ENCODE measurements around the gene BID. TPM values are rescaled to one million over a fixed set of nuclear protein-coding genes. Genes with fewer than 3 reads are reported as not detected.

The BID gene
- total and polyA plus RNA-seq, 2 of the 8 experiments (the other 6 are each of a cell fraction or from before 2014, with no cell fraction given), result 39.3 to 114 TPM

GRCh38 chr22:17698948-17699347, 75.3 kb downstream of the BID start:
- H4K5ac ChIP-seq (ENCODE audit: insufficient read length, low read depth, low read length), result no peak overlapping the region
- H3K56ac ChIP-seq (replicated peaks; ENCODE audit: insufficient read length, low read depth, low read length), result no peak overlapping the region
- H3K27ac ChIP-seq (ENCODE audit: low read depth, low read length), result no peak overlapping the region
- no peak overlapping the region for H2BK15ac ChIP-seq (ENCODE audit: low read length)
- H3K18ac ChIP-seq (ENCODE audit: extremely low read depth, low read length), result no peak overlapping the region
- H3K27me3 ChIP-seq (replicated peaks in 1 of 4; ENCODE audit: control insufficient read depth in 3 of 4, extremely low read depth in 1 of 4, insufficient read depth in 3 of 4, low read length in 3 of 4), result no peaks in the 10 kb centered on the region
- H2BK12ac ChIP-seq (ENCODE audit: low read depth, low read length), result no peak overlapping the region
- H3K23me2 ChIP-seq (ENCODE audit: low read depth, low read length), result no peaks in the 10 kb centered on the region
- peaks cover 0 to 4% (median 0%) of the 10 kb centered on the region in 4 experiments; a peak in 1 of 7 replicates for H3K4me1 ChIP-seq (replicated peaks in 1 of 4; ENCODE audit: control insufficient read depth in 3 of 4, insufficient read depth in 4 of 4, low read length in 3 of 4)
- no peak overlapping the region for H4K8ac ChIP-seq (ENCODE audit: extremely low read depth, insufficient read depth, low read length)
- peaks cover 0 to 2% (median 0%) of the 10 kb centered on the region in 4 experiments; a peak in 1 of 8 replicates for H3K36me3 ChIP-seq (ENCODE audit: control insufficient read depth in 2 of 4, insufficient read depth in 4 of 4, low read length in 3 of 4)
- H2BK120ac ChIP-seq (replicated peaks; ENCODE audit: low read depth, low read length), result no peak overlapping the region
- H4K91ac ChIP-seq (replicated peaks; ENCODE audit: insufficient read length, low read length), result no peak overlapping the region
- H4K20me1 ChIP-seq (replicated peaks in 1 of 2; ENCODE audit: control insufficient read depth in 1 of 2, insufficient read depth in 2 of 2, low read length in 2 of 2), result no peaks in the 10 kb centered on the region
- FAIRE-seq (no peak), DNase-seq (ENCODE audit: low read depth in 1 of 2, low spot score in 2 of 2) (no peak)
- H3K9ac ChIP-seq (replicated peaks in 1 of 4; ENCODE audit: extremely low read depth in 1 of 4, low read depth in 3 of 4, low read length in 3 of 4), result no peak overlapping the region
- H3K4me2 ChIP-seq (ENCODE audit: insufficient read depth in 1 of 2, low read depth in 2 of 2, low read length in 2 of 2), result no peak overlapping the region
- H2AK5ac ChIP-seq (ENCODE audit: low read depth, low read length), result no peak overlapping the region
- H2AFZ ChIP-seq (ENCODE audit: low read length), result no peak overlapping the region
- H3K4ac ChIP-seq (replicated peaks; ENCODE audit: insufficient read length, low read depth, low read length), result no peak overlapping the region
- H3K23ac ChIP-seq (ENCODE audit: insufficient read length), result no peak overlapping the region
- no peaks in the 10 kb centered on the region for H3K9me3 ChIP-seq (ENCODE audit: insufficient read depth in 2 of 2, low read depth in 1 of 2, low read length in 1 of 2)
- H3K4me3 ChIP-seq (ENCODE audit: extremely low read depth in 1 of 4, insufficient read depth in 2 of 4, low read depth in 3 of 4, low read length in 4 of 4), result no peak overlapping the region
- no peak overlapping the region for H2BK5ac ChIP-seq (ENCODE audit: low read depth, low read length)
- no peaks in the 10 kb centered on the region for H3K79me2 ChIP-seq (ENCODE audit: control insufficient read depth in 1 of 2, insufficient read depth in 2 of 2, low read length in 2 of 2)
- ChIA-PET POLR2A (ENCODE audit: partially characterized antibody) (no interaction called here), CTCF (ENCODE audit: partially characterized antibody) (no interaction called here)
- H2BK20ac ChIP-seq (ENCODE audit: low read length), result no peak overlapping the region
- no peaks in the 10 kb centered on the region for H3K79me1 ChIP-seq (ENCODE audit: low read depth, low read length)
- TF ChIP-seq FOSL1 (IDR thresholded peaks at IDR 0.05; ENCODE audit: insufficient read depth, low read depth, low read length) (no peak), BACH1 (IDR thresholded peaks at IDR 0.05; ENCODE audit: low read length) (no peak), HDAC2 (IDR thresholded peaks at IDR 0.05; ENCODE audit: borderline replicate concordance in 1 of 2, low read depth in 2 of 2, low read length in 2 of 2) (no peak), SP2 (IDR thresholded peaks at IDR 0.05; ENCODE audit: low read length) (no peak), HDAC6 (IDR thresholded peaks at IDR 0.05; ENCODE audit: low read depth, low read length) (no peak), POLR2AphosphoS5 (IDR thresholded peaks at IDR 0.05; ENCODE audit: low read depth, low read length) (no peak)
- H3K14ac ChIP-seq (ENCODE audit: insufficient read length), result no peak overlapping the region
